Measurements from ENCODE around the gene ITPRIPL1. TPM values are rescaled to one million over a fixed set of nuclear protein-coding genes. Genes with fewer than 3 reads are reported as not detected.
A peak's percentile ranks its signal among the peaks of the same experiment; 100 is the strongest.

The ITPRIPL1 gene
- total RNA-seq, 1 donor from 2014 or later, result 0.56 TPM

DNA sequence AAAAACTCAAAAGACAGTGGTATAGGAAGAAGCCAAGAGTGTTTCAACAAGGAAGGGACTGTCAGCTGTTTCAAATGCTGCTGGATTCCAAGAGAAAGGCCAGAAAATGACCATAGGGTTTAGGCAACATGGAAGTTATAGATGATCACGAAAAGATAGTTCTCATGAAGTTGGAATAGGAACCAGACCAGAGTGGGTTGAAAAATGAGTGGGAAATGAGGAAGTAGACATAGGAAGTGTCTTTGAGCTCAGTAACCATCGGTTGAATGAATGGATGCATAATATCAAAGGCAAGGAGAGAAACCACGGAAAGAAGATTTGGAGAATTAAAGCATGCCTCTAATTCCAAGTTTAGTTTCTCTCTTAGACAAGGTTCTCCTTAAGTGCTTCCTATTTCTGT, 11.8 kb downstream of the ITPRIPL1 start:
- no peak for DNase-seq
- H3K36me3 Mint-ChIP-seq (ENCODE audit: unreplicated experiment), result no peaks in the 10 kb centered on the region
- H3K9me3 Mint-ChIP-seq (ENCODE audit: unreplicated experiment), result peaks cover 5% of the 10 kb centered on the region
- no peak for TF ChIP-seq CTCF (IDR thresholded peaks at IDR 0.05; ENCODE audit: partially characterized antibody, unreplicated experiment)
- H3K4me3 Mint-ChIP-seq (ENCODE audit: unreplicated experiment), result peak overlapping the region; percentile 4
- H3K27ac Mint-ChIP-seq (ENCODE audit: unreplicated experiment), result no peak overlapping the region
- H3K4me1 Mint-ChIP-seq (ENCODE audit: low read depth, unreplicated experiment), result peaks cover 8% of the 10 kb centered on the region
- H3K27me3 Mint-ChIP-seq (ENCODE audit: unreplicated experiment), result peaks cover 3% of the 10 kb centered on the region

DNA sequence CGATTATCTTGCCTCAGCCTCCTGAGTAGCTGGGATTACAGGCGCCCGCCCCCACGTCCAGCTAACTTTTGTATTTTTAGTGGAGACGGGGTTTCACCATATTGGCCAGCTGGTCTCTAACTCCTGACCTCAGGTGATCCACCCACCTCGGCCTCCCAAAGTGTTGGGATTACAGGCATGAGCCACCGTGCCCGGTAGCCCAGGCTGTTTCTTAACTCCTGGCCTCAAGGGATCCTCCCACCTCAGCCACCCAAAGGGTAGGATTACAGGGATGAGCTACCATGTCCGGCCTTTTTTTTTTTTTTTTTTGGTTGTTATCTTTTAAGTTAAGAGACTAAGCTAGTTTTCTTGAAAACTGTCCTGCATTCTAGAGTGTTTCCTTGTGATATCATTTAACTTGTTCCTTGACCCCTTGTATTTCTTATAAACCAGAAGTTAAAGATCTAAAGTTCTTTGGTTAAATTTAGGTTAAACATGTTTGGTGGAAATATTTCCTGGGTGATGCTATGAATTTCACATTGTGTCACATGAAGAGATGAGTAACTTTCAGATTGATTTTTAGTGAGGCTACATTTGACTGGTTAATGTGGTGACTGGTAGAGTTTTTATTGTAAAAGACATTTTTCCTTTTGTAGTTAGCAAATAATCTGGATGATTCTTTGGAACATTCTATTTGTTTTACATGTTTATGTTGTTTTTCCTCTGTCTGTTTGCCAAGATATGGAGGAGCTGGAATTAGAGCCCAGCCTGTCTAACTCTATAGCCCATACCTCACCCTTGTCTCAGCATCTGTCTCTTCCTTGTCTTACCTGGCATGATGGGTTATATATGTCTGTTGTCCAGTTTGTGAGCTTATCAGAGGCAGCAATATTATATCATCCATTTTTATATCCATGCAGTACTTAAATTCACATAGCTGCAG, 15.6 kb downstream of the ITPRIPL1 start:
- Mint-ChIP-seq H3K4me1 (ENCODE audit: low read depth, unreplicated experiment) (peaks cover 6% of the 10 kb centered on the region), H3K4me3 (ENCODE audit: unreplicated experiment) (no peak overlapping the region), H3K9me3 (ENCODE audit: unreplicated experiment) (peaks cover 5% of the 10 kb centered on the region), H3K27me3 (ENCODE audit: unreplicated experiment) (peaks cover 3% of the 10 kb centered on the region), H3K36me3 (ENCODE audit: unreplicated experiment) (no peaks in the 10 kb centered on the region), H3K27ac (ENCODE audit: unreplicated experiment) (no peak overlapping the region)
- no peak for TF ChIP-seq CTCF (IDR thresholded peaks at IDR 0.05; ENCODE audit: partially characterized antibody, unreplicated experiment)
- DNase-seq, result no peak

GRCh38 chr2:96341641-96342040, 16.5 kb downstream of the ITPRIPL1 start:
- Mint-ChIP-seq H3K4me1 (ENCODE audit: low read depth, unreplicated experiment) (no peaks in the 10 kb centered on the region), H3K27ac (ENCODE audit: unreplicated experiment) (no peak overlapping the region), H3K9me3 (ENCODE audit: unreplicated experiment) (peaks cover 2% of the 10 kb centered on the region), H3K4me3 (ENCODE audit: unreplicated experiment) (no peak overlapping the region), H3K36me3 (ENCODE audit: unreplicated experiment) (no peaks in the 10 kb centered on the region), H3K27me3 (ENCODE audit: unreplicated experiment) (peaks cover 3% of the 10 kb centered on the region)
- no peak for TF ChIP-seq CTCF (IDR thresholded peaks at IDR 0.05; ENCODE audit: partially characterized antibody, unreplicated experiment)
- no peak for DNase-seq

DNA sequence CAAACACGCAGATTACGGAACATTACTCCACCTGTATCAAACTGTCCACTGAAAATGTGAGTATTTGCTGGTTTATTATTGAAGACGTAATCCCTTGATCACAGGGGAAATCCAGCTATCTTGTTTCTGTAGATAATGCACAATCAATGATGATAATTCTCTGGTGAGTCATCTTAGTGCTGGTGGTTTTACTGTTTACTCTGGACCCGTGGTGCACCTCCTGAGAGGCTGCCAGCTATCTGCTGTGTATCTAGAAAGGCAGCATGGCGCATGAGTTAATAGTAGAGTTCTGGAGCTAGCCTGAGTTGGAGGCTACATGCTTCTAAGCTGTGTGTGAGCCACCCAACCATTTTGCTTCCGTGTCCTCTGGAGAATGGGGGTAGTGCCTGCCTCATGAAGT, 17.0 kb downstream of the ITPRIPL1 start:
- no peak overlapping the region for H3K27ac Mint-ChIP-seq (ENCODE audit: unreplicated experiment)
- TF ChIP-seq CTCF (IDR thresholded peaks at IDR 0.05; ENCODE audit: partially characterized antibody, unreplicated experiment), result no peak
- DNase-seq, result no peak

DNA sequence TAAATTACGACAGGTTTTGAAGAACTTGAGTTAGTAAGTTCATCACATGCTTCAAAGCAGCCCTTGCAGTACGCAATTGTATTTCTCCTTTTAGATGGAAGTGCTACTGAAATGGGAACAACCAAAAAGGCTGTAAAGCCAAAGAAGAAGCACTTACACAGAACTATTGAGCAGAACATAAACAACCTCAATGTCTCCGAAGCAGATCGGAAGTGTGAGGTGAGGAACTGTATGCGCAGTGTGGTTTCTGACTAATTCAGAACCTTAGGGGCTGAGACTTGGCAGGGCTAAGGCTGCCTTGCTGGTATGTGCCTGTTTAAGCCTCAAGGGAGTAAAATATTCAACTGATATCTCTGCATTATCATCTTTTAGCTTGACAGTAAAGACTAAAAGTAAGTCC, 18.9 kb downstream of the ITPRIPL1 start:
- no peaks in the 10 kb centered on the region for H3K27me3 Mint-ChIP-seq (ENCODE audit: unreplicated experiment)
- H3K27ac Mint-ChIP-seq (ENCODE audit: unreplicated experiment), result no peak overlapping the region
- H3K4me1 Mint-ChIP-seq (ENCODE audit: low read depth, unreplicated experiment), result no peaks in the 10 kb centered on the region
- no peak for DNase-seq
- no peak for TF ChIP-seq CTCF (IDR thresholded peaks at IDR 0.05; ENCODE audit: partially characterized antibody, unreplicated experiment)
- H3K9me3 Mint-ChIP-seq (ENCODE audit: unreplicated experiment), result peaks cover 1% of the 10 kb centered on the region
- no peaks in the 10 kb centered on the region for H3K36me3 Mint-ChIP-seq (ENCODE audit: unreplicated experiment)
- H3K4me3 Mint-ChIP-seq (ENCODE audit: unreplicated experiment), result no peak overlapping the region

More for the DNA sequence above, 17.0 kb downstream of the ITPRIPL1 start:
- H3K4me1 Mint-ChIP-seq (ENCODE audit: low read depth, unreplicated experiment), result no peaks in the 10 kb centered on the region
- no peak overlapping the region for H3K4me3 Mint-ChIP-seq (ENCODE audit: unreplicated experiment)
- H3K36me3 Mint-ChIP-seq (ENCODE audit: unreplicated experiment), result no peaks in the 10 kb centered on the region
- peaks cover 3% of the 10 kb centered on the region for H3K27me3 Mint-ChIP-seq (ENCODE audit: unreplicated experiment)
- H3K9me3 Mint-ChIP-seq (ENCODE audit: unreplicated experiment), result peaks cover 2% of the 10 kb centered on the region
